Astrocyte (in vitro differentiated cells and primary cell): ENCODE results near the gene RGS8. TPM values are rescaled to one million over a fixed set of nuclear protein-coding genes. Genes with fewer than 3 reads are reported as not detected.

ENCODE experiments used
- DNase-seq: peaks from one replicate; pipeline ENCODE4 v3.0.0-alpha.2; 2010; ENCODE audit warnings: low read depth
- FAIRE-seq: peaks from 2 replicates; lab custom pipeline; 2011; peaks lifted over from hg19 to GRCh38; lab: Jason Lieb, UNC
- H2AFZ ChIP-seq: 2 replicates; pipeline ENCODE4 v1.6.0; 2012; ENCODE audit warnings: low read depth, low read length, inconsistent platforms
- H3K27ac ChIP-seq: 2 replicates; pipeline ENCODE4 v1.5.1; 2011; ENCODE audit warnings: low read depth, low read length, inconsistent platforms
- H3K27me3 ChIP-seq: 2 replicates; pipeline ENCODE4 v1.6.0; 2011; ENCODE audit warnings: low read length, inconsistent platforms; ENCODE audit not compliant: insufficient read depth
- H3K36me3 ChIP-seq: 2 replicates; pipeline ENCODE4 v1.5.1; 2011; ENCODE audit warnings: low read length, inconsistent platforms; ENCODE audit not compliant: insufficient read depth
- H3K4me1 ChIP-seq: 2 replicates; pipeline ENCODE4 v1.5.1; 2011; ENCODE audit warnings: low read length, inconsistent platforms; ENCODE audit not compliant: insufficient read depth
- H3K4me2 ChIP-seq: 2 replicates; pipeline ENCODE4 v1.6.0; 2012; ENCODE audit warnings: low read length, inconsistent platforms
- H3K4me3 ChIP-seq: 2 replicates; pipeline ENCODE4 v1.5.1; 2011; ENCODE audit warnings: low read depth, mild to moderate bottlenecking, low read length, inconsistent platforms; ENCODE audit not compliant: insufficient read depth
- H3K79me2 ChIP-seq: 2 replicates; pipeline ENCODE4 v1.6.0; 2012; ENCODE audit warnings: mild to moderate bottlenecking, low read length, inconsistent platforms; ENCODE audit not compliant: insufficient read depth
- H3K9ac ChIP-seq: 2 replicates; pipeline ENCODE4 v1.6.0; 2012; ENCODE audit warnings: mild to moderate bottlenecking, low read length, inconsistent platforms
- H3K9me3 ChIP-seq: 2 replicates; pipeline ENCODE4 v1.5.1; 2012; ENCODE audit warnings: low read depth, mild to moderate bottlenecking, low read length, inconsistent platforms; ENCODE audit not compliant: insufficient read depth
- H4K20me1 ChIP-seq: 2 replicates; pipeline ENCODE4 v1.6.0; 2012; ENCODE audit warnings: low read length, inconsistent platforms; ENCODE audit not compliant: insufficient read depth
- H3K27ac Mint-ChIP-seq: one replicate; pipeline ENCODE4 v1.8.0; 2021; ENCODE audit warnings: mild to moderate bottlenecking, mixed read lengths; ENCODE audit not compliant: unreplicated experiment
- H3K27me3 Mint-ChIP-seq: one replicate; pipeline ENCODE4 v1.8.0; 2021; ENCODE audit warnings: low read depth, mixed read lengths; ENCODE audit not compliant: unreplicated experiment
- H3K36me3 Mint-ChIP-seq: one replicate; pipeline ENCODE4 v1.8.0; 2021; ENCODE audit warnings: low read depth, mixed read lengths; ENCODE audit not compliant: unreplicated experiment
- H3K4me1 Mint-ChIP-seq: one replicate; pipeline ENCODE4 v1.8.0; 2021; ENCODE audit warnings: low read depth, mixed read lengths; ENCODE audit not compliant: unreplicated experiment
- H3K4me3 Mint-ChIP-seq: one replicate; pipeline ENCODE4 v1.8.0; 2021; ENCODE audit warnings: mild to moderate bottlenecking, moderate library complexity, mixed read lengths; ENCODE audit not compliant: unreplicated experiment
- H3K9me3 Mint-ChIP-seq: one replicate; pipeline ENCODE4 v1.8.0; 2021; ENCODE audit warnings: mild to moderate bottlenecking, mixed read lengths; ENCODE audit not compliant: unreplicated experiment
- CTCF ChIP-seq: IDR thresholded peaks from 2 replicates; pipeline ENCODE4 v1.5.1; 2011; ENCODE audit warnings: low read depth, mild to moderate bottlenecking, inconsistent platforms, low read length, moderate library complexity; ENCODE audit not compliant: insufficient read depth
- EZH2 ChIP-seq: IDR thresholded peaks from 2 replicates; pipeline ENCODE4 v1.6.1; 2012; ENCODE audit warnings: mild to moderate bottlenecking, low read length, inconsistent platforms; ENCODE audit not compliant: insufficient read depth
- total RNA-seq: library from RNA; stranded (reverse); gene quantifications from 2 replicates; pipeline ENCODE4 v1.2.1, GENCODE V29; 2021

RGS8 gene
- total RNA-seq, 1 donor from 2014 or later = 0.09 TPM

- no peaks in the 10 kb centered on the region for H4K20me1 ChIP-seq
- no peak overlapping the region for H3K4me2 ChIP-seq
- H3K4me1 ChIP-seq = no peaks in the 10 kb centered on the region
- H3K27ac ChIP-seq = no peak overlapping the region
- no peak for TF ChIP-seq EZH2
- no peak for TF ChIP-seq CTCF
- no peak overlapping the region for H3K4me3 Mint-ChIP-seq
- no peaks in the 10 kb centered on the region for H3K4me1 Mint-ChIP-seq
- H3K79me2 ChIP-seq = no peaks in the 10 kb centered on the region
- no peak for DNase-seq
- peaks cover 3% of the 10 kb centered on the region for H3K9me3 Mint-ChIP-seq
- no peaks in the 10 kb centered on the region for H3K9me3 ChIP-seq
- no peaks in the 10 kb centered on the region for H3K36me3 ChIP-seq
- H3K27me3 ChIP-seq = no peaks in the 10 kb centered on the region
- H3K36me3 Mint-ChIP-seq = peaks cover 3% of the 10 kb centered on the region
- H3K27ac Mint-ChIP-seq = no peak overlapping the region
- FAIRE-seq = no peak
- H3K27me3 Mint-ChIP-seq = peaks cover 19% of the 10 kb centered on the region
- no peak overlapping the region for H3K4me3 ChIP-seq
- no peak overlapping the region for H2AFZ ChIP-seq
- H3K9ac ChIP-seq = no peak overlapping the region
Observed at GRCh38 chr1:182653986-182654385, 30.4 kb downstream of the RGS8 start.

- Mint-ChIP-seq H3K4me3 (no peak overlapping the region), H3K27me3 (peaks cover 21% of the 10 kb centered on the region), H3K36me3 (peaks cover 3% of the 10 kb centered on the region), H3K9me3 (peaks cover 4% of the 10 kb centered on the region), H3K4me1 (no peaks in the 10 kb centered on the region), H3K27ac (no peak overlapping the region)
- Histone ChIP-seq H4K20me1 (no peaks in the 10 kb centered on the region), H3K9me3 (no peaks in the 10 kb centered on the region), H3K79me2 (no peaks in the 10 kb centered on the region), H3K36me3 (no peaks in the 10 kb centered on the region), H3K4me1 (no peaks in the 10 kb centered on the region), H3K9ac (no peak overlapping the region), H3K27me3 (no peaks in the 10 kb centered on the region), H3K27ac (no peak overlapping the region), H2AFZ (no peak overlapping the region), H3K4me2 (no peak overlapping the region), H3K4me3 (no peak overlapping the region)
- FAIRE-seq (no peak), DNase-seq (no peak)
- no peak for TF ChIP-seq CTCF
- no peak for TF ChIP-seq EZH2
Observed at GRCh38 chr1:182652933-182653332, 31.5 kb downstream of the RGS8 start.

GRCh38 chr1:182651339-182651724 is 33.1 kb downstream of the RGS8 start:
- Histone ChIP-seq H3K27ac (no peak overlapping the region), H3K27me3 (no peaks in the 10 kb centered on the region), H3K36me3 (no peaks in the 10 kb centered on the region), H3K4me3 (no peak overlapping the region), H2AFZ (no peak overlapping the region), H4K20me1 (no peaks in the 10 kb centered on the region), H3K4me1 (no peaks in the 10 kb centered on the region), H3K79me2 (no peaks in the 10 kb centered on the region), H3K4me2 (no peak overlapping the region), H3K9me3 (no peaks in the 10 kb centered on the region), H3K9ac (no peak overlapping the region)
- Mint-ChIP-seq H3K9me3 (peaks cover 4% of the 10 kb centered on the region), H3K4me1 (no peaks in the 10 kb centered on the region), H3K27me3 (peaks cover 13% of the 10 kb centered on the region), H3K27ac (no peak overlapping the region), H3K4me3 (no peak overlapping the region), H3K36me3 (peaks cover 3% of the 10 kb centered on the region)
- FAIRE-seq (no peak), DNase-seq (no peak)
- TF ChIP-seq EZH2 (no peak), CTCF (no peak)
